GM21619 (cell line): ENCODE data around the gene BORCS6.
"Not testable (repeated sequence)": the region's sequence is repeated elsewhere in the genome, so short reads cannot be mapped to it uniquely, and the experiment has no call there.

ENCODE experiments used
- ATAC-seq: cut with Tn5 transposase; IDR thresholded peaks from one replicate; pipeline ENCODE4 v1.9.1; 2021; ENCODE audit not compliant: unreplicated experiment

The BORCS6 gene

GRCh38 chr17:8189711-8190477 is at the start of gene BORCS6:
Gene BORCS6, minus strand, starts transcription at chr17:8190180. Its CDS starts 40 bp downstream, at chr17:8190140.
- peak; percentile 38 for ATAC-seq

GRCh38 chr17:8237886-8238285 is 47.9 kb upstream of the BORCS6 start:
- ATAC-seq, result no peak

- ATAC-seq, result no peak
Measured at GRCh38 chr17:8237175-8237574, 47.2 kb upstream of the BORCS6 start.

GRCh38 chr17:8235676-8236075 is 45.7 kb upstream of the BORCS6 start:
- ATAC-seq, result no peak

- no peak for ATAC-seq
Measured at GRCh38 chr17:8234361-8235270, 44.6 kb upstream of the BORCS6 start.

GRCh38 chr17:8231701-8232100 is 41.7 kb upstream of the BORCS6 start:
- no peak for ATAC-seq

GRCh38 chr17:8227238-8227581 is 37.2 kb upstream of the BORCS6 start:
- ATAC-seq, result no peak

- ATAC-seq, result no peak
Measured at GRCh38 chr17:8226536-8227237, 36.7 kb upstream of the BORCS6 start.

- ATAC-seq, result no peak
Measured at GRCh38 chr17:8225813-8226535, 36.0 kb upstream of the BORCS6 start.

- no peak for ATAC-seq
Measured at GRCh38 chr17:8224891-8225812, 35.2 kb upstream of the BORCS6 start.

- no peak for ATAC-seq
Measured at GRCh38 chr17:8223356-8224126, 33.6 kb upstream of the BORCS6 start.

- peak; percentile 27 for ATAC-seq
Measured at GRCh38 chr17:8222630-8223355, 32.8 kb upstream of the BORCS6 start.

- peak; percentile 24 for ATAC-seq
Measured at GRCh38 chr17:8222380-8222629, 32.3 kb upstream of the BORCS6 start.

GRCh38 chr17:8221663-8222379 is 31.8 kb upstream of the BORCS6 start:
- peak; percentile 40 for ATAC-seq

GRCh38 chr17:8220783-8221662 is 31.0 kb upstream of the BORCS6 start:
- no peak for ATAC-seq

- ATAC-seq, result not testable (repeated sequence)
Measured at GRCh38 chr17:8214000-8214399, 24.0 kb upstream of the BORCS6 start.
